ENCODE data around the gene FAM78A. TPM values are rescaled to one million over a fixed set of nuclear protein-coding genes. Genes with fewer than 3 reads are reported as not detected.
A peak's percentile ranks its signal among the peaks of the same experiment; 100 is the strongest.

The FAM78A gene
- total RNA-seq, 3 donors from 2014 or later (not counting 1 experiment from before 2014, with no cell fraction given): 57.6 to 91.7 (median 88.3) TPM

GRCh38 chr9:131257266-131258025, 18.9 kb downstream of the FAM78A start:
- peak overlapping the region; percentile 92 for H3K27ac ChIP-seq (ENCODE audit: low read length)
- H3K36me3 ChIP-seq (ENCODE audit: control insufficient read depth, insufficient read depth, low read length): peaks cover 48% of the 10 kb centered on the region
- Mint-ChIP-seq H3K9me3 (no peaks in the 10 kb centered on the region), H3K4me3 (peak overlapping the region; percentile 87), H3K27ac (peak overlapping the region; percentile 95 to 99), H3K36me3 (peaks cover 2% of the 10 kb centered on the region), H3K4me1 (peaks cover 35 to 49% of the 10 kb centered on the region in 2 donors), H3K27me3 (ENCODE audit: low read depth in 2 of 2) (no peaks in the 10 kb centered on the region)
- H3K9me3 ChIP-seq (ENCODE audit: control insufficient read depth, insufficient read depth, low read length): no peaks in the 10 kb centered on the region
- H3K4me3 ChIP-seq (ENCODE audit: low read length): no peak overlapping the region
- H3K27me3 ChIP-seq (ENCODE audit: control insufficient read depth, insufficient read depth, low read length): no peaks in the 10 kb centered on the region
- intact Hi-C loops (cut with micrococcal nuclease): loop anchor here (10.0 kb wide), 2 partner anchors 477 to 1887 kb away; no protein-coding TSS in a partner anchor
- ATAC-seq: no peak
- H3K4me1 ChIP-seq (ENCODE audit: control insufficient read depth, insufficient read depth, low read length): peaks cover 79% of the 10 kb centered on the region
- 88% methylated on average over 15 of the region's 15 CpGs for WGBS (ENCODE audit: insufficient coverage)
- no peak for TF ChIP-seq CTCF (IDR thresholded peaks at IDR 0.05)
- peak in 1 of 2 donors; percentile 30 for DNase-seq

DNA sequence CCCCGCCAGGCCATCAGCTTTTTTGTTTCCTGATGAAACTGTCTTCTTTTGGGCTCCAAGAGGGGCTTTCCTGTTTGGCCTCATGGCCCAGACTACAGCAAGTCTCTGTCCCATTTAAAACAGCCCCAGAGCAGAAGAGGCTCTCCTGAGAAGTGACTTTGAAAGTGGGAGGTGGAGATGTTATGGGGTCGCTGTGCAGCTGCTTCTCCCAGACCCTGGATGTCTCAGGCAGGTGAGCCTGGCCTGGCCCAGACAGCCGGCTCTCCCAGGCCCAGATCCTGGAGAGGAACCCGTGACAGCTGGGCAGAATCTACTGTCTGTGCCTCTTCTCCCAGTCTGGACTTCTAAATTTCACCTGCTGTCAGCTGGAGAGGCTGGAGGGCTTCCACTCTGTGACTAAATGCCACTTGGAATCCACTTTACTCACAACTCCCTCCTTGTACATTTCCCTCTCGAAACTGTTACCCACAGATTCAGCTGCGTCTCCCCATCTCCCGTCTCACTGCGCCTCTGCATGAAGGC, 20.6 kb downstream of the FAM78A start:
- Mint-ChIP-seq H3K4me1 (peaks cover 35 to 61% of the 10 kb centered on the region in 2 donors), H3K27me3 (ENCODE audit: low read depth in 2 of 2) (no peaks in the 10 kb centered on the region), H3K27ac (peak overlapping the region; percentile 95 to 99), H3K36me3 (no peaks in the 10 kb centered on the region), H3K4me3 (peak overlapping the region; percentile 87), H3K9me3 (no peaks in the 10 kb centered on the region)
- Histone ChIP-seq H3K4me3 (ENCODE audit: low read length) (peak overlapping the region; percentile 34), H3K4me1 (ENCODE audit: control insufficient read depth, insufficient read depth, low read length) (peaks cover 81% of the 10 kb centered on the region), H3K9me3 (ENCODE audit: control insufficient read depth, insufficient read depth, low read length) (no peaks in the 10 kb centered on the region), H3K36me3 (ENCODE audit: control insufficient read depth, insufficient read depth, low read length) (peaks cover 32% of the 10 kb centered on the region), H3K27me3 (ENCODE audit: control insufficient read depth, insufficient read depth, low read length) (no peaks in the 10 kb centered on the region), H3K27ac (ENCODE audit: low read length) (peak overlapping the region; percentile 92)
- intact Hi-C loops (cut with micrococcal nuclease): loop anchor here (1.0 to 10.0 kb wide), 3 partner anchors 17 to 1889 kb away; no protein-coding TSS in a partner anchor
- no peak for TF ChIP-seq CTCF (IDR thresholded peaks at IDR 0.05)
- DNase-seq (peak in 1 of 2 donors; percentile 54), ATAC-seq (no peak)
- WGBS (ENCODE audit: insufficient coverage): 17% methylated on average over 8 of the region's 8 CpGs

- TF ChIP-seq CTCF (IDR thresholded peaks at IDR 0.05): no peak
- intact Hi-C loops (cut with micrococcal nuclease): loop anchor here (5.0 to 10.0 kb wide), 3 partner anchors 143 to 1890 kb away; no protein-coding TSS in a partner anchor
- WGBS (ENCODE audit: insufficient coverage): 87% methylated on average over 14 of the region's 14 CpGs
Observed at GRCh38 chr9:131254626-131255025, 21.7 kb downstream of the FAM78A start.

More at GRCh38 chr9:131254626-131255025, 21.7 kb downstream of the FAM78A start:
- H3K36me3 Mint-ChIP-seq: no peaks in the 10 kb centered on the region
- peak overlapping the region; percentile 95 to 99 for H3K27ac Mint-ChIP-seq
- Histone ChIP-seq H3K9me3 (ENCODE audit: control insufficient read depth, insufficient read depth, low read length) (no peaks in the 10 kb centered on the region), H3K27me3 (ENCODE audit: control insufficient read depth, insufficient read depth, low read length) (no peaks in the 10 kb centered on the region), H3K36me3 (ENCODE audit: control insufficient read depth, insufficient read depth, low read length) (peaks cover 21% of the 10 kb centered on the region), H3K27ac (ENCODE audit: low read length) (peak overlapping the region; percentile 92), H3K4me3 (ENCODE audit: low read length) (no peak overlapping the region), H3K4me1 (ENCODE audit: control insufficient read depth, insufficient read depth, low read length) (peaks cover 84% of the 10 kb centered on the region)
- H3K9me3 Mint-ChIP-seq: no peaks in the 10 kb centered on the region
- DNase-seq (no peak), ATAC-seq (no peak)
- peaks cover 35 to 56% of the 10 kb centered on the region in 2 donors for H3K4me1 Mint-ChIP-seq
- no peaks in the 10 kb centered on the region for H3K27me3 Mint-ChIP-seq (ENCODE audit: low read depth in 2 of 2)
- peak overlapping the region; percentile 35 for H3K4me3 Mint-ChIP-seq
